ENCODE data around the gene TCAIM. TPM values are rescaled to one million over a fixed set of nuclear protein-coding genes. Genes with fewer than 3 reads are reported as not detected.

TCAIM gene
- polyA plus RNA-seq, 1 donor (not counting 4 experiments of a cell fraction or from before 2014, with no cell fraction given) = 28.0 TPM

DNA sequence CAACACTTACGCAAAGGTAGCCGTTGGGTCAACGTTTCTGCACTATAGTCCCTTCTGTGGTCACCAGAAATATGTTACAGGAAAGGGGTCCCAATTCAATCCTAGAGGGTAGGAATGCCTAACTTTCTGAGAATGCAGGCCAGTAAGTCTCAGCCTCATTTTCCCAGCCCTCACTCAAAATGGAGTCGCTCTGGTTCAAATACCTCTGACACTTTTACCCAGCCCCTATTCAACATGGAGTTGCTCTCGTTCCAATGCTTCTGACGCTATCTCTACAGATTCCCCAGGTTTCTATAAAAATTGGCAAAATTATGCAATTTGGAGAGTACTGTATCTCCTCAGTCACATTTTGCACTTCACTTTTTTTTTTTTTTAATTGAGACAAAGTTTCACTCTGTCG, 99.2 kb downstream of the TCAIM start:
- no peak overlapping the region for H3K4me3 ChIP-seq (ENCODE audit: control insufficient read depth in 2 of 3, extremely low read depth in 1 of 3, insufficient read depth in 2 of 3, low read depth in 1 of 3, low read length in 3 of 3)
- no peaks in the 10 kb centered on the region for H3K4me1 ChIP-seq (ENCODE audit: control insufficient read depth, extremely low read depth, insufficient read depth, low read length)
- H3K4me2 ChIP-seq (ENCODE audit: control insufficient read depth, extremely low read depth, insufficient read depth, low read depth, low read length) = no peak overlapping the region
- no peak for TF ChIP-seq EZH2 (IDR thresholded peaks at IDR 0.05; ENCODE audit: low read length)
- TF ChIP-seq, protein P1, sequence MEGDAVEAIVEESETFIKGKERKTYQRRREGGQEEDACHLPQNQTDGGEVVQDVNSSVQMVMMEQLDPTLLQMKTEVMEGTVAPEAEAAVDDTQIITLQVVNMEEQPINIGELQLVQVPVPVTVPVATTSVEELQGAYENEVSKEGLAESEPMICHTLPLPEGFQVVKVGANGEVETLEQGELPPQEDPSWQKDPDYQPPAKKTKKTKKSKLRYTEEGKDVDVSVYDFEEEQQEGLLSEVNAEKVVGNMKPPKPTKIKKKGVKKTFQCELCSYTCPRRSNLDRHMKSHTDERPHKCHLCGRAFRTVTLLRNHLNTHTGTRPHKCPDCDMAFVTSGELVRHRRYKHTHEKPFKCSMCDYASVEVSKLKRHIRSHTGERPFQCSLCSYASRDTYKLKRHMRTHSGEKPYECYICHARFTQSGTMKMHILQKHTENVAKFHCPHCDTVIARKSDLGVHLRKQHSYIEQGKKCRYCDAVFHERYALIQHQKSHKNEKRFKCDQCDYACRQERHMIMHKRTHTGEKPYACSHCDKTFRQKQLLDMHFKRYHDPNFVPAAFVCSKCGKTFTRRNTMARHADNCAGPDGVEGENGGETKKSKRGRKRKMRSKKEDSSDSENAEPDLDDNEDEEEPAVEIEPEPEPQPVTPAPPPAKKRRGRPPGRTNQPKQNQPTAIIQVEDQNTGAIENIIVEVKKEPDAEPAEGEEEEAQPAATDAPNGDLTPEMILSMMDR (optimal IDR thresholded peaks at IDR 0.05 in 1 of 3, IDR thresholded peaks at IDR 0.05 in 1 of 3, conservative IDR thresholded peaks at IDR 0.05 in 1 of 3; ENCODE audit: extremely low read depth in 1 of 3, insufficient read depth in 2 of 3, low read length in 3 of 3) = no peak
- H3K9me3 ChIP-seq (ENCODE audit: control insufficient read depth, low read depth, low read length) = no peaks in the 10 kb centered on the region
- peaks cover under 1 to 6% of the 10 kb centered on the region in 2 experiments for H3K36me3 ChIP-seq (ENCODE audit: control insufficient read depth in 2 of 2, extremely low read depth in 1 of 2, insufficient read depth in 2 of 2, low read length in 2 of 2)
- H4K20me1 ChIP-seq (ENCODE audit: control insufficient read depth, extremely low read depth, insufficient read depth, low read length) = no peaks in the 10 kb centered on the region
- dilution Hi-C loops (cut with MboI; ENCODE audit: extremely low pct_ligation_motif_present, low sequenced_read_pairs) = no loop called here
- FAIRE-seq (no peak), DNase-seq (ENCODE audit: low read depth, low spot score) (no peak)
- no peak overlapping the region for H3K9ac ChIP-seq (ENCODE audit: control insufficient read depth, extremely low read depth, insufficient read depth, low read length)
- H2AFZ ChIP-seq (ENCODE audit: control insufficient read depth, low read length) = no peak overlapping the region
- no peaks in the 10 kb centered on the region for H3K79me2 ChIP-seq (ENCODE audit: control insufficient read depth, insufficient read depth, low read length)
- no peak overlapping the region for H3K27ac ChIP-seq (ENCODE audit: control insufficient read depth, insufficient read depth, low read length)
- H3K27me3 ChIP-seq (ENCODE audit: control insufficient read depth, extremely low read depth, insufficient read depth, low read length) = no peaks in the 10 kb centered on the region
- H3K9me1 ChIP-seq (ENCODE audit: control insufficient read depth, extremely low read depth, insufficient read depth, low read length) = no peaks in the 10 kb centered on the region

DNA sequence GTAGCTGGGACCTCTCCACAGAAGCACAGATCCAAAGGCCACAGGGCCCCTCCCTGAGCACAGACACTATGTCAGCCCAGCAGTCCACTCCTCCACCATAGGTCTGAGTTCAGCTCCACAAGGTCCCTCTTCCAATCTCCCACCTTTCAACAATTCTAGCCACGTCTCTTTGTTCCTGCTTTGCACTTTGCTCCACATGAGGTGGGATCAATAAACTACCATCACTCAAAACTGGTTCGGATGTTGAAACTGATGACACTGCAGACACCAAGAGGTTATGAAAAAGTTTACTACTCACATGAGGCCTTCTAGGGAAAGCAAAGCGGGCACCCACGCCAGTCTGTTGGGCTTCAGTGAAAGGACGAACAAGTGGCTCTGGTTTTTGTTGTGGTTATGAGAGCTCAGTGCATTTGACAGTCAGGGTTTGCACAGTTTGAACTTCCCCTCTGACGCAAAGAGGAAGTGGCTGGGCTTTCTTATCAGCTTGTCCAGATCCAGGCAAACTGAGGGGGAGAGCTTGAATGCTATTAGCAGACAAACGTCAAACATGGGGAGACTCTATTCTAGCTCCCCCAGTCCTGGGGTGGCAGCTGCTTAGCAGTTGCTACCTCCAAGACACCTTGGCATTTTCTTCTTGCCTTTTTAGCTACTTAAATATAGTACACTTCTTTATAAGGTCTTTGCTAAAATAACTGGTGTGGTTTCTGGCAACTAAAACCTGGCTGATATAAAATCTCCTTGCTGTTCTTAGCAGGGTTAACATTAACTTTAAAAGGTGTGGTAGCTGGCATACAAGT, 101.1 kb downstream of the TCAIM start:
- no peaks in the 10 kb centered on the region for H3K27me3 ChIP-seq (ENCODE audit: control insufficient read depth, extremely low read depth, insufficient read depth, low read length)
- TF ChIP-seq EZH2 (IDR thresholded peaks at IDR 0.05; ENCODE audit: low read length) = no peak
- TF ChIP-seq, protein P1 (optimal IDR thresholded peaks at IDR 0.05 in 1 of 3, IDR thresholded peaks at IDR 0.05 in 1 of 3, conservative IDR thresholded peaks at IDR 0.05 in 1 of 3; ENCODE audit: extremely low read depth in 1 of 3, insufficient read depth in 2 of 3, low read length in 3 of 3) = no peak
- H3K27ac ChIP-seq (ENCODE audit: control insufficient read depth, insufficient read depth, low read length) = no peak overlapping the region
- H3K9me3 ChIP-seq (ENCODE audit: control insufficient read depth, low read depth, low read length) = no peaks in the 10 kb centered on the region
- FAIRE-seq (no peak), DNase-seq (ENCODE audit: low read depth, low spot score) (no peak)
- H3K36me3 ChIP-seq (ENCODE audit: control insufficient read depth in 2 of 2, extremely low read depth in 1 of 2, insufficient read depth in 2 of 2, low read length in 2 of 2) = peaks cover 3 to 7% of the 10 kb centered on the region in 2 experiments
- H3K9ac ChIP-seq (ENCODE audit: control insufficient read depth, extremely low read depth, insufficient read depth, low read length) = no peak overlapping the region
- H3K79me2 ChIP-seq (ENCODE audit: control insufficient read depth, insufficient read depth, low read length) = no peaks in the 10 kb centered on the region
- H3K4me1 ChIP-seq (ENCODE audit: control insufficient read depth, extremely low read depth, insufficient read depth, low read length) = no peaks in the 10 kb centered on the region
- H4K20me1 ChIP-seq (ENCODE audit: control insufficient read depth, extremely low read depth, insufficient read depth, low read length) = no peaks in the 10 kb centered on the region
- H3K4me3 ChIP-seq (ENCODE audit: control insufficient read depth in 2 of 3, extremely low read depth in 1 of 3, insufficient read depth in 2 of 3, low read depth in 1 of 3, low read length in 3 of 3) = no peak overlapping the region
- H3K4me2 ChIP-seq (ENCODE audit: control insufficient read depth, extremely low read depth, insufficient read depth, low read depth, low read length) = no peak overlapping the region
- dilution Hi-C loops (cut with MboI; ENCODE audit: extremely low pct_ligation_motif_present, low sequenced_read_pairs) = no loop called here
- no peaks in the 10 kb centered on the region for H3K9me1 ChIP-seq (ENCODE audit: control insufficient read depth, extremely low read depth, insufficient read depth, low read length)
- no peak overlapping the region for H2AFZ ChIP-seq (ENCODE audit: control insufficient read depth, low read length)
